HCT116 (cell line): Measurements from ENCODE around the gene DCHS2.

Experiments
- CTCF ChIP-seq, 3 experiments: fragments of 200-600 bp in 1 of 3; sonication (generic) in 1 of 3; IDR thresholded peaks in 2 of 3; conservative IDR thresholded peaks in 1 of 3; 2 replicates each; pipeline ENCODE4 v1.5.1; 2012 to 2017; ENCODE audit warnings: low read depth in 2 of 3, low read length in 2 of 3, antibody characterized with exemption in 1 of 3, borderline replicate concordance in 1 of 3, control low read depth in 1 of 3, mild to moderate bottlenecking in 1 of 3, mixed read lengths in 1 of 3, mixed run types in 1 of 3, moderate library complexity in 1 of 3; ENCODE audit not compliant: insufficient read depth in 1 of 3
- EZH2 ChIP-seq: fragments of 200-600 bp; sonication (generic); IDR thresholded peaks from 2 replicates; pipeline ENCODE4 v1.6.1; 2017; ENCODE audit warnings: antibody characterized with exemption, mixed run types
- EZH2phosphoT487 ChIP-seq: fragments of 200-600 bp; IDR thresholded peaks from 2 replicates; pipeline ENCODE4 v1.6.1; 2018; ENCODE audit warnings: antibody characterized with exemption, borderline replicate concordance

- TF ChIP-seq EZH2: no peak
- no peak for TF ChIP-seq CTCF (IDR thresholded peaks at IDR 0.05 in 2 of 3, conservative IDR thresholded peaks at IDR 0.05 in 1 of 3; ENCODE audit: borderline replicate concordance in 1 of 3, insufficient read depth in 1 of 3, low read depth in 2 of 3, low read length in 2 of 3)
- no peak for TF ChIP-seq EZH2phosphoT487
These were observed 214.4 kb downstream of the DCHS2 start for GRCh38 chr4:154277172-154277571.
